ENCODE data around the gene HYI.
"Not testable (repeated sequence)": the region's sequence is repeated elsewhere in the genome, so short reads cannot be mapped to it uniquely, and the experiment has no call there.

Gene HYI

GRCh38 chr1:43464681-43465504 is 11.2 kb upstream of the HYI start:
- DNase-seq (ENCODE audit: low read depth in 1 of 2, low spot score in 1 of 2), result no peak
- H3K27me3 ChIP-seq (ENCODE audit: insufficient read depth, poor library complexity, severe bottlenecking), result no peaks in the 10 kb centered on the region
- TF ChIP-seq POLR2AphosphoS5 (IDR thresholded peaks at IDR 0.05; ENCODE audit: low read depth), result no peak
- no peak for TF ChIP-seq GABPA (IDR thresholded peaks at IDR 0.05; ENCODE audit: low read depth)
- TF ChIP-seq SPI1 (IDR thresholded peaks at IDR 0.05; ENCODE audit: borderline replicate concordance, low read depth), result no peak
- TF ChIP-seq REST (IDR thresholded peaks at IDR 0.05; ENCODE audit: insufficient replicate concordance, low read depth), result no peak
- no peak for TF ChIP-seq CTCF (IDR thresholded peaks at IDR 0.05; ENCODE audit: insufficient read depth, low read length)
- no peak overlapping the region for H3K27ac ChIP-seq (replicated peaks)
- H3K4me3 ChIP-seq (replicated peaks; ENCODE audit: insufficient read depth, low read length), result no peak overlapping the region

GRCh38 chr1:43463479-43463878 is 9.7 kb upstream of the HYI start:
- DNase-seq (ENCODE audit: low read depth in 1 of 2, low spot score in 1 of 2), result no peak
- Histone ChIP-seq H3K4me3 (replicated peaks; ENCODE audit: insufficient read depth, low read length) (no peak overlapping the region), H3K27me3 (ENCODE audit: insufficient read depth, poor library complexity, severe bottlenecking) (no peaks in the 10 kb centered on the region), H3K27ac (replicated peaks) (no peak overlapping the region)
- TF ChIP-seq POLR2AphosphoS5 (IDR thresholded peaks at IDR 0.05; ENCODE audit: low read depth) (no peak), GABPA (IDR thresholded peaks at IDR 0.05; ENCODE audit: low read depth) (no peak), CTCF (IDR thresholded peaks at IDR 0.05; ENCODE audit: insufficient read depth, low read length) (no peak), REST (IDR thresholded peaks at IDR 0.05; ENCODE audit: insufficient replicate concordance, low read depth) (no peak), SPI1 (IDR thresholded peaks at IDR 0.05; ENCODE audit: borderline replicate concordance, low read depth) (no peak)

GRCh38 chr1:43460988-43461693 is 7.4 kb upstream of the HYI start:
- no peak overlapping the region for H3K4me3 ChIP-seq (replicated peaks; ENCODE audit: insufficient read depth, low read length)
- no peaks in the 10 kb centered on the region for H3K27me3 ChIP-seq (ENCODE audit: insufficient read depth, poor library complexity, severe bottlenecking)
- no peak overlapping the region for H3K27ac ChIP-seq (replicated peaks)
- TF ChIP-seq GABPA (IDR thresholded peaks at IDR 0.05; ENCODE audit: low read depth) (no peak), SPI1 (IDR thresholded peaks at IDR 0.05; ENCODE audit: borderline replicate concordance, low read depth) (no peak), REST (IDR thresholded peaks at IDR 0.05; ENCODE audit: insufficient replicate concordance, low read depth) (no peak), POLR2AphosphoS5 (IDR thresholded peaks at IDR 0.05; ENCODE audit: low read depth) (no peak), CTCF (IDR thresholded peaks at IDR 0.05; ENCODE audit: insufficient read depth, low read length) (no peak)
- DNase-seq (ENCODE audit: low read depth in 1 of 2, low spot score in 1 of 2), result peak in 1 of 2 experiments; percentile 29

GRCh38 chr1:43458379-43458778 is 4.6 kb upstream of the HYI start:
- not testable (repeated sequence) for H3K27ac ChIP-seq (replicated peaks); H3K27me3 ChIP-seq (ENCODE audit: insufficient read depth, poor library complexity, severe bottlenecking); DNase-seq (ENCODE audit: low read depth in 1 of 2, low spot score in 1 of 2); H3K4me3 ChIP-seq (replicated peaks; ENCODE audit: insufficient read depth, low read length)
